Measurements from ENCODE around the gene UST. TPM values are rescaled to one million over a fixed set of nuclear protein-coding genes. Genes with fewer than 3 reads are reported as not detected.

The UST gene
- total RNA-seq, 1 donor from 2014 or later = 23.2 TPM

DNA sequence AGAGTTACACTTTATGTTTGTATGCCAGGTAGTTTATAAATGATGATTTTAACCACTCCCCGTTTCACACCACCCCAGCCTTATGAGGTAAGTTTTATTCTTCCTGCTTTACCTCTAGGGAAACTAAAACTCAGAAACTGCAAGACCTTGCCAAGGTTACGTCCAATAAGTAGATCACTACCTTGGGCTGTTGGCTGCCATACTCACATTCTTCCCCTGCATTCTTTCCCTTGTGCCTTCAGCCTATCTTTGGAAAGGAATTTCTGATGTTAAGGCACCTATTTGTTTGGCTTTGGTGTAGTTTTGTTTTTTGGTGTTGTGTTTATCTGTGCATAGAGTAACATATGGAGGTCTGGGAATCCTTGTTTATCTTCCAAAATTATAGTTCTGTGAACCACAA, 122.1 kb downstream of the UST start:
- peaks cover 17% of the 10 kb centered on the region for H3K4me1 Mint-ChIP-seq (ENCODE audit: unreplicated experiment)
- H3K9me3 Mint-ChIP-seq (ENCODE audit: unreplicated experiment) = no peaks in the 10 kb centered on the region
- H3K36me3 Mint-ChIP-seq (ENCODE audit: low read depth, unreplicated experiment) = peaks cover 4% of the 10 kb centered on the region
- no peak overlapping the region for H3K27ac Mint-ChIP-seq (ENCODE audit: unreplicated experiment)
- TF ChIP-seq, protein P1, sequence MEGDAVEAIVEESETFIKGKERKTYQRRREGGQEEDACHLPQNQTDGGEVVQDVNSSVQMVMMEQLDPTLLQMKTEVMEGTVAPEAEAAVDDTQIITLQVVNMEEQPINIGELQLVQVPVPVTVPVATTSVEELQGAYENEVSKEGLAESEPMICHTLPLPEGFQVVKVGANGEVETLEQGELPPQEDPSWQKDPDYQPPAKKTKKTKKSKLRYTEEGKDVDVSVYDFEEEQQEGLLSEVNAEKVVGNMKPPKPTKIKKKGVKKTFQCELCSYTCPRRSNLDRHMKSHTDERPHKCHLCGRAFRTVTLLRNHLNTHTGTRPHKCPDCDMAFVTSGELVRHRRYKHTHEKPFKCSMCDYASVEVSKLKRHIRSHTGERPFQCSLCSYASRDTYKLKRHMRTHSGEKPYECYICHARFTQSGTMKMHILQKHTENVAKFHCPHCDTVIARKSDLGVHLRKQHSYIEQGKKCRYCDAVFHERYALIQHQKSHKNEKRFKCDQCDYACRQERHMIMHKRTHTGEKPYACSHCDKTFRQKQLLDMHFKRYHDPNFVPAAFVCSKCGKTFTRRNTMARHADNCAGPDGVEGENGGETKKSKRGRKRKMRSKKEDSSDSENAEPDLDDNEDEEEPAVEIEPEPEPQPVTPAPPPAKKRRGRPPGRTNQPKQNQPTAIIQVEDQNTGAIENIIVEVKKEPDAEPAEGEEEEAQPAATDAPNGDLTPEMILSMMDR (IDR thresholded peaks at IDR 0.05; ENCODE audit: unreplicated experiment) = no peak
- no peak overlapping the region for H3K4me3 Mint-ChIP-seq (ENCODE audit: unreplicated experiment)
- no peak for DNase-seq (ENCODE audit: low spot score)
- peaks cover 5% of the 10 kb centered on the region for H3K27me3 Mint-ChIP-seq (ENCODE audit: unreplicated experiment)

DNA sequence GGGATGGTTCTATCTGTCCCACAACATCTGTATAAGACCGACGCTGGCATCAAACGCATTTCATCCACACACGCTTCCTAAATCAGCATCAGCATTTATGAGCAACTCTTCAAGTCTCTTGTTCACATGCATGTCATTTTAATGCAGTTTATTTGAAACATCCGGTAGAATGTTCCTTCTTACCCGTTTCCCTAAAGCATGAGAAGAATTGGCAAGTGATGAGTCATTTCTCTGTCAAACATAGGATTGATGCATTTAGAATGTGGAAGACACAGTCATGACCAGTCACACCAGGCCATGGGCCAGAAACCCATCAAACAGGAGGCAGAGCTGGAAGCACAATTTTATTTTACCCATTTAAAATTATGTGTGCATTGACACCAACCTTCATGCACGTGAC, 122.8 kb downstream of the UST start:
- H3K9me3 Mint-ChIP-seq (ENCODE audit: unreplicated experiment) = no peaks in the 10 kb centered on the region
- peaks cover 15% of the 10 kb centered on the region for H3K4me1 Mint-ChIP-seq (ENCODE audit: unreplicated experiment)
- H3K36me3 Mint-ChIP-seq (ENCODE audit: low read depth, unreplicated experiment) = peaks cover 1% of the 10 kb centered on the region
- H3K4me3 Mint-ChIP-seq (ENCODE audit: unreplicated experiment) = no peak overlapping the region
- DNase-seq (ENCODE audit: low spot score) = no peak
- no peak overlapping the region for H3K27ac Mint-ChIP-seq (ENCODE audit: unreplicated experiment)
- H3K27me3 Mint-ChIP-seq (ENCODE audit: unreplicated experiment) = peaks cover 5% of the 10 kb centered on the region
- TF ChIP-seq, protein P1 (IDR thresholded peaks at IDR 0.05; ENCODE audit: unreplicated experiment) = no peak

DNA sequence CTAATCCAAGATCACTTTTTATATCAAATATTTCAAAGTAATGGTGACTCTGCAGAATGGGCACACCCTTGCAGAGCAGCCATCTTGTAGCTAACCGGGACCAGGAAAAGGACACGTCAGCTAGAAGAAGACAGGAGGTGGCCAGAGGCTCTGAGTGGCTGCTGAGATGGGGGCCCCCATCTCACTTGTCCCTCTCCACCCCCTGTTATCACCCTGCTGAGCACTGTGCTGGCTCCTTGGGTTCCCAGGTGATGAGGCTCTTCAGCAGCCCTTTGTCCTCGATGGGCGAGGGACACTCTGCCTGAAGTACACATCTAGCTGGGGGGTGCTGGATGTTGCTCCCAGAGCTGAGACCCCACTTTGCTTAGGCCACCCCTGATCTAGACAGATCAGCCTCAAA, 126.3 kb downstream of the UST start:
- H3K27ac Mint-ChIP-seq (ENCODE audit: unreplicated experiment) = no peak overlapping the region
- no peaks in the 10 kb centered on the region for H3K36me3 Mint-ChIP-seq (ENCODE audit: low read depth, unreplicated experiment)
- TF ChIP-seq, protein P1 (IDR thresholded peaks at IDR 0.05; ENCODE audit: unreplicated experiment) = no peak
- H3K9me3 Mint-ChIP-seq (ENCODE audit: unreplicated experiment) = no peaks in the 10 kb centered on the region
- H3K4me3 Mint-ChIP-seq (ENCODE audit: unreplicated experiment) = no peak overlapping the region
- H3K27me3 Mint-ChIP-seq (ENCODE audit: unreplicated experiment) = peaks cover 3% of the 10 kb centered on the region
- no peak for DNase-seq (ENCODE audit: low spot score)
- H3K4me1 Mint-ChIP-seq (ENCODE audit: unreplicated experiment) = peaks cover 8% of the 10 kb centered on the region

DNA sequence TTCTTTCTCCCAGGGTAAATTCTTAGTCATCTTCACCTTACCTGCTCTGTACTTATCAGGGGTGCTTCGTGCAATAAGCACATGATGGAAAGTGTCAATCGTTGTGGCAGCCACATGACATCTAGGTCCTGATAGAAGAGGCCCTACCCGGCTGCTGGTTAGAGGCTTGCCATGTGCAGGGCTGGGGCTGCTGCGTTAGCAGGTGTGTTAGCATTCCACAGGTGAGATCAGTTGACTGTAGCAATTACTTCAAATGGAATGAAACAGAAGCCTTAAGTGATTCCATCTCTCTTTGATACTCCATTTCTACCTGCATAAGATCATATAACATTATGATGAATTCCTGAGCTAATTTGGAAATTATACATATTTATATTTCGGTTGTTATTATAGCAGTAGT, 127.0 kb downstream of the UST start:
- no peaks in the 10 kb centered on the region for H3K36me3 Mint-ChIP-seq (ENCODE audit: low read depth, unreplicated experiment)
- no peak overlapping the region for H3K27ac Mint-ChIP-seq (ENCODE audit: unreplicated experiment)
- no peak for DNase-seq (ENCODE audit: low spot score)
- TF ChIP-seq, protein P1 (IDR thresholded peaks at IDR 0.05; ENCODE audit: unreplicated experiment) = no peak
- H3K4me3 Mint-ChIP-seq (ENCODE audit: unreplicated experiment) = no peak overlapping the region
- peaks cover 3% of the 10 kb centered on the region for H3K27me3 Mint-ChIP-seq (ENCODE audit: unreplicated experiment)
- H3K9me3 Mint-ChIP-seq (ENCODE audit: unreplicated experiment) = no peaks in the 10 kb centered on the region
- H3K4me1 Mint-ChIP-seq (ENCODE audit: unreplicated experiment) = peaks cover 8% of the 10 kb centered on the region

DNA sequence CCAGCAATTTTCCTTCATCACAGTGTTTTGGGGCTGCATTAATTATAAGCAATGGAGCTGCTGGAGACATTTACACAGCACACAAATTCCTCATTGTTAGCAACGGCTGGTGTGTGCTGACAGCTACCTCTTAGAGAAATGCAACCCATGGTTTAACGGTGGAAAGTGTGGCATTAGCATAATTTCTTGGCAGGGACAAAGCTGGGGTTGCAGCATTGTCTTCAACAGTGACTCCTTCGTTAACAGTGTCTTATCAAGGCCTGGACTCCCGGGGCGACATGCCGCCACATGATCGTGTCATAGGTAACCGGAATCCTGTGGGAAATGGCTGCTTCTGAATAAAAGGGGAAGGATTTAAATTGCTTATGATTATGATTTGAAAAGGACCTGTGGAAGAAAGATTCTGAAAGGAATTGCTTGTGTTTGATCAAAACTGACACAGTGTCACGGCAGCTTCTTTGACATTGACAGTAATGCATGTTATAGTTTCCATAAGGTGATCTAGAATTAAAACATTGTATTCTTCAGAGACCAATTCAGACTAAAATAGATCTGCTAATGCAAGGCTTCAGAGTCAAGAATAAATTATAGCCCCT, 128.0 kb downstream of the UST start:
- Mint-ChIP-seq H3K9me3 (ENCODE audit: unreplicated experiment) (no peaks in the 10 kb centered on the region), H3K4me3 (ENCODE audit: unreplicated experiment) (no peak overlapping the region), H3K27me3 (ENCODE audit: unreplicated experiment) (peaks cover 3% of the 10 kb centered on the region), H3K4me1 (ENCODE audit: unreplicated experiment) (peaks cover 8% of the 10 kb centered on the region), H3K27ac (ENCODE audit: unreplicated experiment) (no peak overlapping the region), H3K36me3 (ENCODE audit: low read depth, unreplicated experiment) (no peaks in the 10 kb centered on the region)
- TF ChIP-seq, protein P1 (IDR thresholded peaks at IDR 0.05; ENCODE audit: unreplicated experiment) = no peak
- no peak for DNase-seq (ENCODE audit: low spot score)
